Effector memory CD8-positive, alpha-beta T cell (primary cell): Measurements from ENCODE around the gene MEN1.
"Not testable (repeated sequence)": the region's sequence is repeated elsewhere in the genome, so short reads cannot be mapped to it uniquely, and the experiment has no call there.

Source experiments
- ATAC-seq: fragments of 150-1000 bp; cut with Tn5 transposase; replicated peaks from 2 replicates; pipeline ENCODE4 v1.10.0; 2021; ENCODE audit warnings: mild to moderate bottlenecking, moderate library complexity
- DNase-seq, 3 experiments: peaks; one replicate each; pipeline ENCODE4 v3.0.0; 2021
- H3K27ac Mint-ChIP-seq, 2 donors: one replicate each; pipeline ENCODE4 v1.8.0; 2022; ENCODE audit warnings: mild to moderate bottlenecking in 2 of 2, mixed read lengths in 2 of 2, moderate library complexity in 2 of 2
- H3K27me3 Mint-ChIP-seq, 2 donors: one replicate each; pipeline ENCODE4 v1.8.0; 2022; ENCODE audit warnings: mixed read lengths in 2 of 2
- H3K36me3 Mint-ChIP-seq: one replicate; pipeline ENCODE4 v1.8.0; 2022; ENCODE audit warnings: mild to moderate bottlenecking, moderate library complexity, mixed read lengths; ENCODE audit not compliant: insufficient read depth
- H3K4me1 Mint-ChIP-seq, 2 donors: one replicate each; pipeline ENCODE4 v1.8.0; 2022; ENCODE audit warnings: low read depth in 2 of 2, mixed read lengths in 2 of 2
- H3K4me3 Mint-ChIP-seq, 2 donors: one replicate each; pipeline ENCODE4 v1.8.0; 2022; ENCODE audit warnings: mild to moderate bottlenecking in 2 of 2, mixed read lengths in 2 of 2, moderate library complexity in 2 of 2
- H3K9me3 Mint-ChIP-seq, 2 donors: one replicate each; pipeline ENCODE4 v1.8.0; 2022; ENCODE audit warnings: mixed read lengths in 2 of 2

Gene MEN1

GRCh38 chr11:64851831-64852351 lies 41.5 kb upstream of the MEN1 start:
- no peaks in the 10 kb centered on the region for H3K9me3 Mint-ChIP-seq
- ATAC-seq = no peak
- no peak for DNase-seq
- peaks cover 92% of the 10 kb centered on the region for H3K36me3 Mint-ChIP-seq
- H3K27ac Mint-ChIP-seq = peak overlapping the region; percentile 90 to 97
- H3K27me3 Mint-ChIP-seq = no peaks in the 10 kb centered on the region
- peak overlapping the region; percentile 59 to 86 for H3K4me3 Mint-ChIP-seq
- peaks cover 81 to 82% of the 10 kb centered on the region in 2 donors for H3K4me1 Mint-ChIP-seq

DNA sequence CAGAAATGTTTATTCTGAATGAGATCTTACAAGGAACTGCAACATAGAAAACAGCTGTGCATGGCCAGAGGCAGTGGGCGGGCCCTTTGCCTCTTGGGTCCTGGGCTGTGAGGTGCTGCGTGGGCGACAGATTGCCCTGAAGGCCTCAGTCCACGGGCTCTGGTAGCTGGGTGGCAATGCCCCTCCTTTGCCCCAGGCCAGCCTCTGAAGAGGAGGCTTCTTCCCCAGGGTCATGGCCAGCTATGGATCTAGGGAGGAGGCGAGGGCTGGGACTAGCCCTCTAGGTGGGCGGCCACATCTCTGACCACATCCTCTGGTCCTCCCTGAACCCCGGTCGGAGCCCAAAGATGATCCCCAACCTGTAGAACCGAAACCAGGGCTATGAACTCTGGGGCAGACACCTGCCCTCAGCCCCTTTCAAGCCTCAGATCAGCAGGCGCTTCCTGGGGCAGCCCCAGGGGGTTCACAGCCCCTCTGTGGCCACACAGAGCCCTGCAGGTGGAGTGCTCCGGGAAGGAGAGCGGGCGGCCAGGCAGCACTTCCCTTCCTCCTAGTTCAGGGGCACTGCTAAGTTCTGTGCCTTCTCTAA lies 40.7 kb upstream of the MEN1 start:
- Mint-ChIP-seq H3K27ac (peak overlapping the region; percentile 90 to 97), H3K27me3 (no peaks in the 10 kb centered on the region), H3K4me1 (peaks cover 74 to 75% of the 10 kb centered on the region in 2 donors), H3K4me3 (peak overlapping the region; percentile 59 to 86), H3K9me3 (no peaks in the 10 kb centered on the region), H3K36me3 (peaks cover 87% of the 10 kb centered on the region)
- peak; percentile 64 for ATAC-seq
- peak in 2 of 3 experiments; percentile 57 to 63 for DNase-seq

- no peak for ATAC-seq
- Mint-ChIP-seq H3K27me3 (no peaks in the 10 kb centered on the region), H3K4me1 (peaks cover 62 to 67% of the 10 kb centered on the region in 2 donors), H3K27ac (peak overlapping the region; percentile 86 to 90), H3K4me3 (peak overlapping the region; percentile 31 to 53), H3K36me3 (peaks cover 83% of the 10 kb centered on the region), H3K9me3 (no peaks in the 10 kb centered on the region)
- no peak for DNase-seq
Observed at GRCh38 chr11:64849598-64850356, 39.4 kb upstream of the MEN1 start.

GRCh38 chr11:64848826-64849597 lies 38.7 kb upstream of the MEN1 start:
- H3K4me3 Mint-ChIP-seq = peak overlapping the region; percentile 31 to 53
- no peak for DNase-seq

DNA sequence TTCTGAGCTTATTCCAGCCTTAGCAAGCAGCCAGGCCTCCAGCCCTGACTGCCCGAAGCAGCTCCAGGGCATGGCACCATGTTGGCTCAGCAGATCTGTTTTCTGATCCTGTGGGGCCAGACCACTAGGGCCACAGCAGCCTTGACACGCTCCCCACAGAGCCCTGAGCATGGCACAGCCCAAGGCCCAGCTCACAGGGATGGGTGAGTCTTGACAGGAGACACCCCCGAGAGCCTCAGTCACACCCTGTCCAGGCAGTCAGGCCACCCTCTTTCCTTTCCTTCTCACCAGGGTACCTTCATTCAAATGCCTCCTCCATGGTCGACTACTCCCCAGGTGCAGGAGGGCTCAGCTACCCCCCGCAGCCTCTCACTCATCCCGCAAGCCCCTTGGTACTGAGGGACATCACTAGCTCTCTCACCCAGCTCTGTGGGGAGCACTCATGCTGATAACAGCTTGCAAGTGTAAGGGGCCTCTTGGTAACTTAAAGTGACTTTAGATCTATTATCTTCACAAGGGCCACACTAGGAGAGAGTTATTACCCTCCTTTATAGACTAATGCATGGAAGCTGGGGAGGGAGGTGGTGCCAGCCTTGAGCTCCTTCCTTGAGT lies 38.0 kb upstream of the MEN1 start:
- no peak for ATAC-seq
- H3K36me3 Mint-ChIP-seq = peaks cover 73% of the 10 kb centered on the region
- H3K4me3 Mint-ChIP-seq = peak overlapping the region; percentile 11 to 53
- no peak for DNase-seq
- H3K9me3 Mint-ChIP-seq = no peaks in the 10 kb centered on the region
- H3K27me3 Mint-ChIP-seq = no peaks in the 10 kb centered on the region
- peak overlapping the region; percentile 19 to 86 for H3K27ac Mint-ChIP-seq
- H3K4me1 Mint-ChIP-seq = peaks cover 57 to 63% of the 10 kb centered on the region in 2 donors

More at GRCh38 chr11:64848826-64849597, 38.7 kb upstream of the MEN1 start:
- peak; percentile 5 for ATAC-seq
- Mint-ChIP-seq H3K36me3 (peaks cover 77% of the 10 kb centered on the region), H3K9me3 (no peaks in the 10 kb centered on the region), H3K4me1 (peaks cover 55 to 60% of the 10 kb centered on the region in 2 donors), H3K27me3 (no peaks in the 10 kb centered on the region), H3K27ac (peak overlapping the region; percentile 49 to 86)

DNA sequence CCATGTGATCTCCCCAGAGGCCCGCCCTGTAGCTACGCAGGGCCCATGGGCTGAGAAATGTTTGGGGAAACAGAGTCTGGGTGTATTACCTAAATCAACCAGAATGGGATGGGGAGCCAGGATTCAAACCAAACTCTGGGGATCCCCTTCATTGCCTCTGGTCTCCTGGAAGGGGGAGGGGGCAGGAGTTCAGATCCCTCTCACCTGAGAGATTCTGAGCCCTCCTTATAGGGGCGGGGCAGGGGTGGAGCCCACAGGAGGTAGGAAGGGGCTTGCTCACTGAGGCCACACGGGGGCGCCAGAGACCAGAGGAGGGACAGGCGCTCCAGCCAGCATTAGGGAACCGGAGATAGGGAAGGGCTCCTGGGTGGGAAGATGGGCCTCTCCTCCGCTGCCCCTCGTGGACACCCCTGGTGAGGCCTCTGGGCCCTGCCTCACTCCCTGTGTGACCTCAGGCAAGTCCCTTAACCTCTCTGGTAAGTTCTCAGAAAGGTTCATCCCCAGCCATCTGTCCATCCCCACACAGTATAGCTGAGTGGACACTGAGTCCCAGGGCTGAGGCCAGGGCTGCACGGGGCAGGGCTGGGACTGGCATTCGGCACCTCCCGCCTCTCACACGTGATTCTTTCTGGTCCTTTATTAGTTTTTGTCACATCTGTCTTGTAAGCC lies 36.8 kb upstream of the MEN1 start:
- ATAC-seq (peak; percentile 51), DNase-seq (peak; percentile 88 to 91 (median 89))
- H3K9me3 Mint-ChIP-seq = no peaks in the 10 kb centered on the region
- peak overlapping the region; percentile 27 for H3K4me3 Mint-ChIP-seq
- no peaks in the 10 kb centered on the region for H3K27me3 Mint-ChIP-seq
- H3K36me3 Mint-ChIP-seq = peaks cover 61% of the 10 kb centered on the region
- H3K4me1 Mint-ChIP-seq = peaks cover 49 to 56% of the 10 kb centered on the region in 2 donors
- H3K27ac Mint-ChIP-seq = peak overlapping the region; percentile 13 to 84

GRCh38 chr11:64845776-64846129 lies 35.4 kb upstream of the MEN1 start:
- H3K9me3 Mint-ChIP-seq = not testable (repeated sequence)

GRCh38 chr11:64845129-64845775 lies 34.9 kb upstream of the MEN1 start:
- H3K9me3 Mint-ChIP-seq = no peaks in the 10 kb centered on the region
- DNase-seq (no peak), ATAC-seq (no peak)
- H3K27ac Mint-ChIP-seq = peak overlapping the region; percentile 16 to 86
- peaks cover 35 to 42% of the 10 kb centered on the region in 2 donors for H3K4me1 Mint-ChIP-seq
- H3K36me3 Mint-ChIP-seq = peaks cover 48% of the 10 kb centered on the region
- no peaks in the 10 kb centered on the region for H3K27me3 Mint-ChIP-seq
- peak overlapping the region; percentile 72 to 75 for H3K4me3 Mint-ChIP-seq

More at GRCh38 chr11:64845776-64846129, 35.4 kb upstream of the MEN1 start:
- peaks cover 35 to 43% of the 10 kb centered on the region in 2 donors for H3K4me1 Mint-ChIP-seq
- not testable (repeated sequence) for H3K27ac Mint-ChIP-seq, H3K27me3 Mint-ChIP-seq, ATAC-seq, DNase-seq
- peaks cover 51% of the 10 kb centered on the region for H3K36me3 Mint-ChIP-seq
- H3K4me3 Mint-ChIP-seq = peak overlapping the region; percentile 57 to 75

GRCh38 chr11:64844330-64845128 lies 34.2 kb upstream of the MEN1 start, which contains the start of gene CDC42BPG:
Gene CDC42BPG, minus strand, starts transcription at chr11:64844653. Its CDS starts 84 bp downstream, at chr11:64844569.
- Mint-ChIP-seq H3K9me3 (no peaks in the 10 kb centered on the region), H3K4me3 (peak within 1 kb of the TSS; percentile 72 to 75), H3K27me3 (no peaks in the 10 kb centered on the region), H3K27ac (peak within 1 kb of the TSS; percentile 30 to 86), H3K36me3 (peaks cover 40% of the 10 kb centered on the region), H3K4me1 (peaks cover 33 to 39% of the 10 kb centered on the region in 2 donors)
- peak; percentile 76 for ATAC-seq
- peak; percentile 63 to 66 (median 64) for DNase-seq

GRCh38 chr11:64843686-64844329 lies 33.5 kb upstream of the MEN1 start:
- peaks cover 25 to 32% of the 10 kb centered on the region in 2 donors for H3K4me1 Mint-ChIP-seq
- DNase-seq = no peak
- H3K9me3 Mint-ChIP-seq = no peaks in the 10 kb centered on the region
- H3K27me3 Mint-ChIP-seq = no peaks in the 10 kb centered on the region
- peak overlapping the region in 1 of 2 donors; percentile 30 for H3K27ac Mint-ChIP-seq
- ATAC-seq = no peak
- H3K36me3 Mint-ChIP-seq = peaks cover 33% of the 10 kb centered on the region
- H3K4me3 Mint-ChIP-seq = peak overlapping the region; percentile 72 to 75
